ENCODE data around the gene IL36G.
A peak's percentile ranks its signal among the peaks of the same experiment; 100 is the strongest.

IL36G gene

GRCh38 chr2:112994648-112995047 is 16.8 kb downstream of the IL36G start:
- Mint-ChIP-seq H3K27me3 (peaks cover 16 to 29% of the 10 kb centered on the region in 2 donors), H3K36me3 (peaks cover 0 to 12% of the 10 kb centered on the region in 2 donors), H3K9me3 (peaks cover 17 to 24% of the 10 kb centered on the region in 2 donors), H3K4me1 (peaks cover 0 to 5% of the 10 kb centered on the region in 2 donors), H3K27ac (no peak overlapping the region), H3K4me3 (no peak overlapping the region)
- ATAC-seq (replicated peaks), result no peak
- no peak for DNase-seq

- Mint-ChIP-seq H3K27ac (no peak overlapping the region), H3K9me3 (peaks cover 18 to 24% of the 10 kb centered on the region in 2 donors), H3K36me3 (peaks cover 0 to 9% of the 10 kb centered on the region in 2 donors), H3K4me3 (no peak overlapping the region), H3K27me3 (peaks cover 16 to 26% of the 10 kb centered on the region in 2 donors), H3K4me1 (peaks cover 0 to 5% of the 10 kb centered on the region in 2 donors)
- DNase-seq, result no peak
- no peak for ATAC-seq (replicated peaks)
These were observed 17.6 kb downstream of the IL36G start for GRCh38 chr2:112995346-112995920.

- Mint-ChIP-seq H3K36me3 (peaks cover 4 to 17% of the 10 kb centered on the region in 2 donors), H3K27ac (peak overlapping the region; percentile 47), H3K9me3 (peaks cover 27 to 28% of the 10 kb centered on the region in 2 donors), H3K4me1 (peaks cover 0 to 5% of the 10 kb centered on the region in 2 donors), H3K27me3 (peaks cover 26 to 34% of the 10 kb centered on the region in 2 donors), H3K4me3 (no peak overlapping the region)
- peak in 1 of 2 donors; percentile 47 for ATAC-seq (replicated peaks)
- no peak for DNase-seq
These were observed 18.8 kb downstream of the IL36G start for GRCh38 chr2:112996635-112997034.

GRCh38 chr2:112997151-112997550 is 19.3 kb downstream of the IL36G start:
- no peak for ATAC-seq (replicated peaks)
- H3K4me1 Mint-ChIP-seq, result peaks cover 0 to 5% of the 10 kb centered on the region in 2 donors
- H3K4me3 Mint-ChIP-seq, result no peak overlapping the region
- H3K27me3 Mint-ChIP-seq, result peaks cover 27 to 32% of the 10 kb centered on the region in 2 donors
- peaks cover 25 to 27% of the 10 kb centered on the region in 2 donors for H3K9me3 Mint-ChIP-seq
- no peak for DNase-seq
- peaks cover 4 to 15% of the 10 kb centered on the region in 2 donors for H3K36me3 Mint-ChIP-seq
- H3K27ac Mint-ChIP-seq, result no peak overlapping the region

- ATAC-seq (replicated peaks) (no peak), DNase-seq (no peak)
- peaks cover 20 to 34% of the 10 kb centered on the region in 2 donors for H3K27me3 Mint-ChIP-seq
- peaks cover 0 to 5% of the 10 kb centered on the region in 2 donors for H3K4me1 Mint-ChIP-seq
- peaks cover 4 to 8% of the 10 kb centered on the region in 2 donors for H3K36me3 Mint-ChIP-seq
- H3K27ac Mint-ChIP-seq, result no peak overlapping the region
- no peak overlapping the region for H3K4me3 Mint-ChIP-seq
- H3K9me3 Mint-ChIP-seq, result peaks cover 14 to 18% of the 10 kb centered on the region in 2 donors
These were observed 22.6 kb downstream of the IL36G start for GRCh38 chr2:113000436-113000835.

- Mint-ChIP-seq H3K36me3 (peaks cover 4 to 8% of the 10 kb centered on the region in 2 donors), H3K9me3 (peaks cover 14 to 18% of the 10 kb centered on the region in 2 donors), H3K27ac (no peak overlapping the region), H3K27me3 (peaks cover 24 to 39% of the 10 kb centered on the region in 2 donors), H3K4me1 (no peaks in the 10 kb centered on the region), H3K4me3 (no peak overlapping the region)
- no peak for DNase-seq
- no peak for ATAC-seq (replicated peaks)
These were observed 24.9 kb downstream of the IL36G start for GRCh38 chr2:113002677-113003076.

- Mint-ChIP-seq H3K27me3 (peaks cover 18 to 39% of the 10 kb centered on the region in 2 donors), H3K9me3 (peaks cover 11 to 14% of the 10 kb centered on the region in 2 donors), H3K36me3 (peaks cover 4 to 8% of the 10 kb centered on the region in 2 donors), H3K4me1 (no peaks in the 10 kb centered on the region), H3K4me3 (no peak within 1 kb of the TSS), H3K27ac (no peak within 1 kb of the TSS)
- DNase-seq (no peak), ATAC-seq (replicated peaks) (no peak)
These were observed 27.3 kb downstream of the IL36G start, which contains the start of gene IL36A for GRCh38 chr2:113005030-113005509. IL36A (plus strand) TSS chr2:113005459; CDS start chr2:113005872, 413 bp downstream.

- Mint-ChIP-seq H3K27me3 (peaks cover 22 to 39% of the 10 kb centered on the region in 2 donors), H3K9me3 (peaks cover 0 to 1% of the 10 kb centered on the region in 2 donors), H3K4me3 (no peak overlapping the region), H3K4me1 (no peaks in the 10 kb centered on the region), H3K27ac (no peak overlapping the region), H3K36me3 (no peaks in the 10 kb centered on the region)
- ATAC-seq (replicated peaks) (no peak), DNase-seq (no peak)
These were observed 29.4 kb downstream of the IL36G start for GRCh38 chr2:113007250-113007649.

GRCh38 chr2:113009622-113010021 is 31.8 kb downstream of the IL36G start:
- peaks cover 0 to 1% of the 10 kb centered on the region in 2 donors for H3K9me3 Mint-ChIP-seq
- no peaks in the 10 kb centered on the region for H3K4me1 Mint-ChIP-seq
- no peak overlapping the region for H3K27ac Mint-ChIP-seq
- ATAC-seq (replicated peaks) (peak in 1 of 2 donors; percentile 31), DNase-seq (no peak)
- peaks cover 29 to 50% of the 10 kb centered on the region in 2 donors for H3K27me3 Mint-ChIP-seq
- H3K4me3 Mint-ChIP-seq, result no peak overlapping the region
- no peaks in the 10 kb centered on the region for H3K36me3 Mint-ChIP-seq

GRCh38 chr2:113010088-113010487 is 32.3 kb downstream of the IL36G start:
- H3K27ac Mint-ChIP-seq, result no peak overlapping the region
- H3K4me3 Mint-ChIP-seq, result no peak overlapping the region
- no peaks in the 10 kb centered on the region for H3K36me3 Mint-ChIP-seq
- DNase-seq (no peak), ATAC-seq (replicated peaks) (no peak)
- peaks cover 34 to 50% of the 10 kb centered on the region in 2 donors for H3K27me3 Mint-ChIP-seq
- H3K4me1 Mint-ChIP-seq, result no peaks in the 10 kb centered on the region
- H3K9me3 Mint-ChIP-seq, result peaks cover 0 to 1% of the 10 kb centered on the region in 2 donors

- Mint-ChIP-seq H3K27me3 (peaks cover 31 to 41% of the 10 kb centered on the region in 2 donors), H3K4me1 (no peaks in the 10 kb centered on the region), H3K27ac (no peak overlapping the region), H3K36me3 (no peaks in the 10 kb centered on the region), H3K9me3 (peaks cover 0 to 1% of the 10 kb centered on the region in 2 donors), H3K4me3 (no peak overlapping the region)
- ATAC-seq (replicated peaks) (no peak), DNase-seq (no peak)
These were observed 33.3 kb downstream of the IL36G start for GRCh38 chr2:113011108-113011507.

GRCh38 chr2:113012436-113013335 is 34.9 kb downstream of the IL36G start:
- Mint-ChIP-seq H3K36me3 (no peaks in the 10 kb centered on the region), H3K4me3 (no peak overlapping the region), H3K4me1 (no peaks in the 10 kb centered on the region), H3K9me3 (peaks cover 0 to 1% of the 10 kb centered on the region in 2 donors), H3K27ac (no peak overlapping the region), H3K27me3 (peaks cover 43 to 55% of the 10 kb centered on the region in 2 donors)
- DNase-seq (no peak), ATAC-seq (replicated peaks) (no peak)

- Mint-ChIP-seq H3K4me1 (no peaks in the 10 kb centered on the region), H3K27ac (no peak overlapping the region), H3K9me3 (peaks cover 1 to 2% of the 10 kb centered on the region in 2 donors), H3K27me3 (peaks cover 49 to 61% of the 10 kb centered on the region in 2 donors), H3K4me3 (no peak overlapping the region), H3K36me3 (peaks cover 0 to under 1% of the 10 kb centered on the region in 2 donors)
- no peak for DNase-seq
- no peak for ATAC-seq (replicated peaks)
These were observed 35.5 kb downstream of the IL36G start for GRCh38 chr2:113013336-113013661.

GRCh38 chr2:113014067-113014466 is 36.3 kb downstream of the IL36G start:
- peaks cover 5 to 8% of the 10 kb centered on the region in 2 donors for H3K36me3 Mint-ChIP-seq

More at GRCh38 chr2:113014067-113014466, 36.3 kb downstream of the IL36G start:
- Mint-ChIP-seq H3K27me3 (peaks cover 53 to 64% of the 10 kb centered on the region in 2 donors), H3K9me3 (peaks cover 8% of the 10 kb centered on the region in 2 donors), H3K27ac (no peak overlapping the region), H3K4me3 (no peak overlapping the region), H3K4me1 (no peaks in the 10 kb centered on the region)
- DNase-seq, result no peak
- ATAC-seq (replicated peaks), result no peak

Data from stimulated activated naive B cell treated with anti-CD40 and anti-IgM and Interleukin-4, amounts not matched to agents 10 μg/mL and 1 μg/mL and 100 μg/mL, for 72 hours (primary cell).